DLD1 (cell line): ENCODE measurements around the gene PSD4.

Experiments used
- in situ Hi-C: cut with HindIII; loops from 2 replicates; pipeline ENCODE4 v1.10.0; 2017; ENCODE audit warnings: low sequenced_read_pairs

PSD4 gene

DNA sequence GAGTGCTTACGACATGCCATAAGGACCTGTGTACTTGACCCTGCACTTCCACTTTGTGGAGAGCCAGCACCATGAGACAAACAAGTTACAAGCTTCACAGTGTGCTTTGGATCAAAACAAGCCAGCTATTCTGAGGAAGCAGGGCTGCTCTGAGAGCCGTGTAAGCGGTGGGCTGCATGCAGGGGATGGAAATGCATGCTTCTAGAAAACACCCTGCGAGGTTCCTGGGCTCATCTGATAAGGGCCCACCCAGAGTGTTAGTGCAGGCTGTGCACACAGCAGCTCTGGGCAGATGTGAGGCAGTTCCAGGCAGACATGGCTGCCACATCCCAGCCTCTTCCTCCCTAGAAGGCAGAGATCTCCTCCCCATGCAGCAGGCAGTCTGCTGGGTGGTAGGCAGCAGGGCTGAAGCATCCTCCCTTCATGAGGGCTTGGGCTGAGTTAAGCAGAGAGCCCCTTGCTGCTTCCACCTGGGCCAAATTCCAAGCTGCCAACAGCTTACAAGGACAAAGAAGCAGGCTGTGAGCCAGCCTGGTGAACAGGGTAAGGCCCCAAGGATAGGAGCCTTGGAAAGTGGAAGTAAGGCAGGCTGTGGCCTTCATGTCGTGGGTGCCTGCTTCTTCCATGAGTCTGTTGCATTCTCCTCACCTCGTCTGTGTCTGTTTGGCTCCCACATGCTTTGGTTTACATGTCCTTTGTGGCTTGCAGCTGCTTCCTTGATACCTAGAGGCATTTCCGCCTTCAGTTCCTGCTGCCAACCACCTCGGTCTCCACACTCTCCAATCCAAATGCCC, 7.7 kb downstream of the PSD4 start:
- in situ Hi-C loops, result no loop called here

GRCh38 chr2:113182471-113183260, 8.9 kb downstream of the PSD4 start:
- in situ Hi-C loops, result no loop called here

GRCh38 chr2:113183264-113183663, 9.5 kb downstream of the PSD4 start:
- in situ Hi-C loops, result no loop called here

DNA sequence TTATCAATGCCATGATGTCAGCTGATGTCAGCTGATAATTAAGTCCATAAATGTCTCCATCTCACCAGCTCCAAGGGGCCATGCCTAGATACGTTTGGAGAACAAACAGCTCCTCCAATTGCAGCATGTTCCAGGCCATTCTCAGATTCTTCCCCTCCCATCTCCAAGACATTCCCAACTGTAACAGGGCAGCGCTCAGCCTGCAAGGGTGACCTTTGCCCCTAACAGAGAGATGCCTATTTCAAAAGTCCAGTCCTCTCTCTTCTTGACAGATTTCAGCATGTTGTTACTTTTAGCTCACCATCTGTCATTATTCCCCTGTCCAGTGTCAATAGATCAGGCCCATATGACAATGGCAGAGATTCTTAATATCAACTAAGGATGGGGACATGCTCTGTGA, 9.9 kb downstream of the PSD4 start:
- in situ Hi-C loops, result no loop called here

- in situ Hi-C loops, result no loop called here
Observed at GRCh38 chr2:113184531-113185230, 10.9 kb downstream of the PSD4 start.

- in situ Hi-C loops, result no loop called here
Observed at GRCh38 chr2:113185664-113186432, 12.1 kb downstream of the PSD4 start.

DNA sequence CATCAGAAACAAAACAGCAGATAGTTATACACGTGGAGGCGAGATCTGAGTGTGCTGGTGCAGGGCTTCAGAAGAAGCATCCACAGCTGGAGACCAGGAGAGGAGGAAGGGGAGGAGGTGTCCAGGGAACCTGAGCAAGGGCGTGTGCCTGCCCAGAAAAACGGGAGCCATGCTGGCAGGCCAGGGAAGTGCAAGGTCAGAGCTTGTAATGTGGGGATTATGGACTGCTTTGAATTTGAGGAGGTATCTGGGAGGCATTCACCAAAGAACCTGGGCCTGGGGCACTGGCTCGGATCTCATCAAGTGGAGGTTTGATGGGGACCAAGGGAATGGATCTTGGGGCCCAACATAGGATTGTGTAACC, 12.6 kb downstream of the PSD4 start:
- in situ Hi-C loops, result no loop called here

DNA sequence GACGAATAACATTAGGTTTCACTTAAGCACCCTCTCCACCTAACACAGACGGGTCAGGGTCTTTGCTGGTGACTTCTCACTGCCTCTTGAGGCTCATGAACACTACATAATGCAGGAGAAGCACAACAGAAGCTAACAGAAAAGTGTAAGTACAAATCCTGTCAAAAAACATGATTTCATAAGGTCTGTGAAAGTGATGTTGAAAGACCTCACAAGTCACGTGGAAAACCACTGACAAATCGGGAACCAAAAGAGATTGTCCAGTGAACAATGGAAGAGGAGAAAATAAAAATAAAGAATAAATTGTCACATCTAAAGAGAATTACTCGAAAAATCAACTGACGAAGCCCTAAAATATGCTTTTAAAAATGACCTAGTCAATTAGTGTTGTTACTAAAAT, 14.0 kb downstream of the PSD4 start:
- in situ Hi-C loops, result no loop called here

GRCh38 chr2:113190871-113191270, 17.1 kb downstream of the PSD4 start:
- in situ Hi-C loops, result no loop called here

DNA sequence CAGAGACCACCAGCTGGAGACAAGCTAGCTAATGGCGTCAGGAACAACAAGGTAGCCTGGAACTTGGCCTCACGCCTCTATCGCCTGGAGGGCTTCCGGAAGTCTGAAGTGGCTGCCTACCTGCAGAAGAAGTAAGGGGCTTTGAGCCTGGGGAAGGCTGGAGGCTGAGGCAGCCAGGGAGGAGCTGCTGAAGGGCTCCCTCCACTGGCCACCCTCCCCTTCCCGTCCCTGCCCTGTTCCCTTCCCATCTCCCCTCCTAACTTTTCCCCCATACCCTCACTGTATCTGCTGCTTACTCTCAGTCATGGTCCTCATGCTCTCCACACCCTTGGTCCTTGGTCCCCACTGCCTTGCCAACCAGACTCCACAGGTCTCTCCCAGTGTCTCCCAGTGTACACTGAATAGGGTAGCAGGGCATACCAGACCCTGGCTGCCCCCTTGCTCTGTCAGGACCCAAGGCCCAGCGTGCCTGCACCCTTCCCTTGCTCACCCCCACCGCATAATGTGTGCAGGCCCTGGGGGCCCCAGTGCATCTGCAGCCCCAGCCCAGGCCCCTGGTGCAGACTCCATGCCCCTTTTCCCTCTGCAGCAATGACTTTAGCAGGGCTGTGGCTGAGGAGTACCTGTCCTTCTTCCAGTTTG, 18.8 kb downstream of the PSD4 start:
- in situ Hi-C loops, result no loop called here

DNA sequence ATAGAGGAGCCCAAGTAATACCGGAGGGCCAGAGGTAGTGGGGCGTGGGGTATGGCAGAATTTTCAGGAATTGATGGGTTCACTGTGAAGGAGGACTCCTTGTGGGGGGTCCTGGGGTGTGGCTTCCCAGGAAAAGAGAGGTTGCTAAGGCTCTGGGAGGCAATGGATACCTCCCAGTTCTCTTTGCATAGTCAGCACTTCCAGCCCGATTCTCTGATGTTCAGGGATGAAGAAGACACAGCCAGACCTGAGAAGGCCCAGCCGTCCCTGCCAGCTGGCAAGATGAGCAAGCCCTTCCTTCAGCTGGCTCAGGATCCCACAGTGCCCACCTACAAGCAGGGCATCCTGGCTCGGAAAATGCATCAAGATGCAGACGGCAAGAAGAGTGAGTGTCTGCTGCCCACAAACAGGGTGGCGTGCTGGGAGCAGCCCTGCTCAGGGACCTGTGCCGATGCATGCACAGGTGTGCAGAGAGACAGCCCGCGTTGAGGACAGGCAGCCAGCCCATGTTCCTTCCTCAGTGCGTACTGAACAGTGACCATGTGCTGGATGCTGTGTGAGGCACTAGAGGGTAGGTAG, 22.2 kb downstream of the PSD4 start:
- in situ Hi-C loops, result no loop called here

- in situ Hi-C loops, result no loop called here
Observed at GRCh38 chr2:113196839-113197238, 23.1 kb downstream of the PSD4 start.

DNA sequence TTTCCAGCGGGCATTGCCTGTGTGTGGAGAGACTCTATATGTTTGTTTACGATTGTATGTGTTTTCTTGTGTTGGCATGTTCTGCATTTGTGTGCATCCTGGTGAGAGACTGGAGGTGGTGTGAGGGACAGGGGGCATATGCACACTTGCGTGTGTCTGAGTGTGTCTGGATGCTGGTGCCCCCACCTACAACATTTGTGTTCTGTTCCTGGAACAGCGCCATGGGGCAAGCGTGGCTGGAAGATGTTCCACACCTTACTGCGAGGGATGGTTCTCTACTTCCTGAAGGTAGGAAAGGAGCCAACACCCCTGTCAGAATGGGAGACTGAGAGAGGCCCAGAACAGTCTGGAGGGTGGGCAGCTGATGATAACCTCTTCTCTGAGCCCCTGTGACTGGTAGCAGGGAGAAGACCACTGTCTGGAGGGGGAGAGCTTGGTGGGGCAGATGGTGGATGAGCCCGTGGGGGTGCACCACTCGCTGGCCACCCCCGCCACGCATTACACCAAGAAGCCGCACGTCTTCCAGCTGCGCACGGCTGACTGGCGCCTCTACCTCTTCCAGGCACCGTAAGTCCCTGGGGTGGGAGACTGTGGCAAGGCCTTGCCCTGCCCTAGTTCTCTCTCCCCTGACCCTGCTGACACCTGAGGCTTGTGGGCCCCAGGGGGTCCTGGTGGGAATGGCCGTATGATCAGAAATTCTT, 23.7 kb downstream of the PSD4 start:
- in situ Hi-C loops, result no loop called here

GRCh38 chr2:113198048-113198789, 24.4 kb downstream of the PSD4 start:
- in situ Hi-C loops, result no loop called here

DNA sequence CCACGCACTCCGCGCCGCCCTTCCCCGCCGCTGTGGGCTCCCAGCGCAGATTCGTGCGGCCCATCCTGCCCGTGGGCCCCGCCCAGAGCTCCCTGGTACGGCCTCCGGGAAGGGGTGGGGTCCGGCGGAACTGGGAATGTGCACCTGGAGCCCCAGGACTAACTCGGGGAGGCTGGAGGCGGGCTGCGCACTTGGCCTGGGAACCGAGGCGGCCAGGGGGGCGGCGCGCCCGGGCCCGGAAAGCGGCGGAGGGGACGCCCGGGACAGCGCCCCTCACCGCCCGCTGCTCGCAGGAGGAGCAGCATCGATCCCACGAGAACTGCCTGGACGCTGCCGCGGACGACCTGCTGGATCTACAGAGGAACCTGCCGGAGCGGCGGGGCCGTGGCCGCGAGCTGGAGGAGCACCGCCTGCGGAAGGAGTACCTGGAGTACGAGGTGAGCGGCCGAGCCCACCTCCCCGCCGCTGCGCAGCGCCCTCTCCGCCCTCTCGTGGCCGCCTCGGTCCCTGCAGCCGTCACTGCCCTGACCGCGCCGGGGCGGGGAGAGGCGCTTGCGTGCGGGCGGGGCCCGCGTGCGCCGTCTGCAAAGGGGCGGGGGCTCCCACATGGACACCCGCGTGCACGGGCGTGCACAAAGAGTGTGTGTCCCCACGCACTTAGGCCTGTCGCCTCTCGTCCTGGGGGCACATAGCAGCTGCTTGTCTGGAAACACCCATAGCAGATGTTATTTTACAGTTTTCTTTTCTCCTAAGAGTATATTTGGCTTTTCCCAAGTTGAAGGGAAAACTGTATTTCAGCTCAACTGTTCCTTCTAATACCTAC, 25.2 kb downstream of the PSD4 start:
- in situ Hi-C loops, result no loop called here

DNA sequence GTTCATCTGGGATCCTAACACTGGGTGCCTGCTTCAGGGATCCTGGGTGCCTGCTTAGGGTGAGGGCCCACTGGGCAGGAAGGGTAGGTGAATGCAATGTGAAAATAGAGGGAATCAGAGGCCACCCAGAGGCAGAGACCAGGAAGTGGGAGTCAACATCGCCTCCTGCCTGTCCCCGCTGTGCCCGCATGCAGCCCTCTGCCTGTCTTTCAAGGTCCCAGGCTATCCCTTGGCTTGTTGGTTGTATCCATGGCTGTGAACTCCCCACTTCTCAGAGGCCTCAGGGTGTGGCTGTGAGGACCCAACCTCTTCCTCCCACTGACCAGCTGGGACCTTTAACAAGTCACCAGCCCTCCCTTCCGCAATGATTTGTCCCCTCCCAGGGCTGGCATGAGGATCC, 26.5 kb downstream of the PSD4 start:
- in situ Hi-C loops, result no loop called here

GRCh38 chr2:113200736-113201490, 27.1 kb downstream of the PSD4 start:
- in situ Hi-C loops, result no loop called here
